Measurements from ENCODE around the gene CEP72. TPM values are rescaled to one million over a fixed set of nuclear protein-coding genes. Genes with fewer than 3 reads are reported as not detected.

CEP72 gene
- 3.3 and 4.4 TPM in 2 replicates for polyA plus RNA-seq (2012; rRNA removed)
- polyA plus RNA-seq (2012; cell fraction: cytosol; rRNA removed) = 2.3 and 3.0 TPM in 2 replicates
- 8.9 and 13.3 TPM in 2 replicates for polyA plus RNA-seq (2012; cell fraction: nucleus; rRNA removed)

- DNase-seq = peak; percentile 99
- 0% methylated on average over 8 of the region's 72 CpGs for WGBS (ENCODE audit: low lambda C conversion rate)
- ChIA-PET POLR2A (interaction anchor here (0.5 kb wide), 1 partner anchor 140 kb away, joined by 3 read pairs; no protein-coding TSS in a partner anchor), CTCF (no interaction called here)
- Histone ChIP-seq H3K79me2 (ENCODE audit: insufficient read depth) (peaks cover 45% of the 10 kb centered on the region), H3K9ac (peak within 1 kb of the TSS; percentile 58; the same call in 1 of the 2 replicates), H2AFZ (ENCODE audit: low read depth) (peak within 1 kb of the TSS; percentile 87), H3K9me2 (no peaks in the 10 kb centered on the region), H3K36me3 (replicated peaks in 1 of 2; ENCODE audit: control insufficient read depth in 1 of 2, insufficient read depth in 2 of 2, low read length in 1 of 2) (no peaks in the 10 kb centered on the region), H3K4me1 (ENCODE audit: control insufficient read depth in 1 of 2, insufficient read depth in 2 of 2, low read depth in 1 of 2, low read length in 1 of 2) (peaks cover 0 to 10% of the 10 kb centered on the region in 2 experiments; a peak in 1 of 4 replicates), H3K27me3 (ENCODE audit: insufficient read depth) (no peaks in the 10 kb centered on the region), H3F3A (replicated peaks; ENCODE audit: insufficient read depth) (no peaks in the 10 kb centered on the region), H3K9me3 (no peaks in the 10 kb centered on the region; the same call in 1 of the 2 replicates), H4K20me1 (ENCODE audit: insufficient read depth) (no peaks in the 10 kb centered on the region), H3K4me2 (peak within 1 kb of the TSS; percentile 92), H3K4me3 (ENCODE audit: low read depth in 2 of 2, low read length in 1 of 2) (peak within 1 kb of the TSS; percentile 67 to 72), H3K27ac (ENCODE audit: low read depth in 2 of 2, low read length in 1 of 2) (no peak within 1 kb of the TSS; a peak in 1 of 4 replicates)
- TF ChIP-seq NRF1 (IDR thresholded peaks at IDR 0.05; ENCODE audit: low read depth, low read length) (peak; percentile 75), USF2 (IDR thresholded peaks at IDR 0.05; ENCODE audit: borderline replicate concordance, low read depth, low read length) (no peak), RFX5 (IDR thresholded peaks at IDR 0.05; ENCODE audit: low read length) (no peak), MAX (IDR thresholded peaks at IDR 0.05; ENCODE audit: low read depth) (0 out of 2 replicates have a peak, but pooled peaks have one; percentile 32), ELF1 (IDR thresholded peaks at IDR 0.05) (no peak), POLR2AphosphoS5 (IDR thresholded peaks at IDR 0.05; ENCODE audit: low read depth, low read length) (peak; percentile 31; the same call in 1 of the 2 replicates), MXI1 (IDR thresholded peaks at IDR 0.05; ENCODE audit: low read depth, low read length) (no peak; the same call in 1 of the 2 replicates), TAF1 (IDR thresholded peaks at IDR 0.05; ENCODE audit: borderline replicate concordance, low read depth, low read length) (peak; percentile 73), YY1 (IDR thresholded peaks at IDR 0.05; ENCODE audit: low read depth) (peak; percentile 73)
Observed at GRCh38 chr5:611731-612486, at the start of gene CEP72. Gene CEP72 (plus strand): TSS chr5:612340. CDS start chr5:612362, 22 bp downstream.

- Histone ChIP-seq H3K9me3 (0 out of 2 replicates have a peak, but pooled peaks cover 3% of the 10 kb centered on the region), H3K9me2 (no peaks in the 10 kb centered on the region), H3K36me3 (replicated peaks in 1 of 2; ENCODE audit: control insufficient read depth in 1 of 2, insufficient read depth in 2 of 2, low read length in 1 of 2) (no peaks in the 10 kb centered on the region), H3K79me2 (ENCODE audit: insufficient read depth) (no peaks in the 10 kb centered on the region), H2AFZ (ENCODE audit: low read depth) (no peak overlapping the region), H3K27ac (ENCODE audit: low read depth in 2 of 2, low read length in 1 of 2) (no peak overlapping the region), H3K27me3 (ENCODE audit: insufficient read depth) (peaks cover 44% of the 10 kb centered on the region), H4K20me1 (ENCODE audit: insufficient read depth) (no peaks in the 10 kb centered on the region), H3K4me2 (no peak overlapping the region), H3F3A (replicated peaks; ENCODE audit: insufficient read depth) (no peaks in the 10 kb centered on the region), H3K9ac (no peak overlapping the region), H3K4me1 (ENCODE audit: control insufficient read depth in 1 of 2, insufficient read depth in 2 of 2, low read depth in 1 of 2, low read length in 1 of 2) (no peaks in the 10 kb centered on the region), H3K4me3 (ENCODE audit: low read depth in 2 of 2, low read length in 1 of 2) (no peak overlapping the region)
- ChIA-PET POLR2A (no interaction called here), CTCF (no interaction called here)
- WGBS (ENCODE audit: low lambda C conversion rate) = 64% methylated on average over 4 of the region's 20 CpGs
- no peak for DNase-seq
- no peak for TF ChIP-seq IRF3 (IDR thresholded peaks at IDR 0.05; ENCODE audit: low read depth, low read length)
Observed at GRCh38 chr5:565782-566440, 46.2 kb upstream of the CEP72 start.

Data from SK-N-SH (cell line).